NB4 (cell line): Measurements from ENCODE around the gene ZNF506.
"Not testable (repeated sequence)": the region's sequence is repeated elsewhere in the genome, so short reads cannot be mapped to it uniquely, and the experiment has no call there.

Experiments
- CTCF ChIP-seq: IDR thresholded peaks from one replicate; pipeline ENCODE4 v1.5.1; 2012; ENCODE audit warnings: low read depth, low read length
- MAX ChIP-seq: IDR thresholded peaks from 2 replicates; pipeline ENCODE4 v1.6.1; 2011; ENCODE audit warnings: low read depth, low read length
- POLR2A ChIP-seq: IDR thresholded peaks from 2 replicates; pipeline ENCODE4 v1.6.1; 2011; ENCODE audit warnings: mild to moderate bottlenecking; ENCODE audit not compliant: insufficient read length; ENCODE audit errors: extremely low read depth

DNA sequence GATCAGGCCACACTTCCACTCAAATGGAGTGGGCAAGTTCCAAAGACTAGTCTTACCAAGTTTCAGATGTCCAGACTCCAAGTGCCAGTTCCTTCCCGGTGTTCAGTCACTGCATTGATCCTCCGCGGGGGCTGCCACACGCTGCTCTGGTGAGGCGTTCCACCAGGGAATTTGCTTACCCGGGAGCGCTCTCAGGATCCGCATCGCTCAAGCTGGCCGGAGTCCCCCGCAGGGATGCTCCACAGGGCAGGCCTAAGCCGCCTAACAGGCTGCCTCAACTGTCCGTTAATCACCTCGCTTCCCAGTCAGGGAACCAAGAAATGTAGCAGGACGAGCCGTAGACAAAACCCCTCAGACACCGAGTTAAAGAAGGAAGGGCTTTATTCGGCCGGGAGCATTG, 36.1 kb downstream of the ZNF506 start:
- not testable (repeated sequence) for TF ChIP-seq CTCF, POLR2A, MAX
